HUES6 (cell line): ENCODE data around the gene ADRA2B.
"Not testable (repeated sequence)": the region's sequence is repeated elsewhere in the genome, so short reads cannot be mapped to it uniquely, and the experiment has no call there.

Experiments
- H3K27ac ChIP-seq: 2 replicates; pipeline ENCODE4 v1.7.0; 2013; ENCODE audit warnings: low read depth, mild to moderate bottlenecking, low read length, inconsistent platforms
- H3K27me3 ChIP-seq: 2 replicates; pipeline ENCODE4 v1.6.1; 2013; ENCODE audit warnings: low read length; ENCODE audit not compliant: control insufficient read depth, insufficient read depth
- H3K36me3 ChIP-seq: 2 replicates; pipeline ENCODE4 v1.6.1; 2013; ENCODE audit warnings: low read length; ENCODE audit not compliant: control insufficient read depth, insufficient read depth
- H3K4me1 ChIP-seq: 2 replicates; pipeline ENCODE4 v1.6.1; 2013; ENCODE audit warnings: low read length; ENCODE audit not compliant: control insufficient read depth, insufficient read depth
- H3K4me3 ChIP-seq: 2 replicates; pipeline ENCODE4 v1.5.1; 2013; ENCODE audit warnings: low read depth, low read length
- H3K9ac ChIP-seq: one replicate; pipeline ENCODE4 v1.6.1; 2013; ENCODE audit warnings: mild to moderate bottlenecking, low read length
- H3K9me3 ChIP-seq: 2 replicates; pipeline ENCODE4 v1.6.1; 2013; ENCODE audit warnings: low read depth, low read length; ENCODE audit not compliant: control insufficient read depth, insufficient read depth

ADRA2B gene

GRCh38 chr2:96081042-96081441 lies 35.3 kb downstream of the ADRA2B start:
- Histone ChIP-seq H3K9ac (no peak overlapping the region), H3K27ac (no peak overlapping the region), H3K4me3 (no peak overlapping the region), H3K36me3 (no peaks in the 10 kb centered on the region), H3K27me3 (no peaks in the 10 kb centered on the region; the same call in 1 of the 2 replicates), H3K9me3 (no peaks in the 10 kb centered on the region), H3K4me1 (no peaks in the 10 kb centered on the region)

GRCh38 chr2:96075199-96075771 lies 41.1 kb downstream of the ADRA2B start:
- Histone ChIP-seq H3K27me3 (no peaks in the 10 kb centered on the region; the same call in 1 of the 2 replicates), H3K36me3 (no peaks in the 10 kb centered on the region), H3K27ac (no peak overlapping the region), H3K4me3 (no peak overlapping the region), H3K9me3 (no peaks in the 10 kb centered on the region), H3K9ac (no peak overlapping the region), H3K4me1 (no peaks in the 10 kb centered on the region)

- Histone ChIP-seq H3K27ac (no peak overlapping the region), H3K9ac (no peak overlapping the region), H3K4me1 (no peaks in the 10 kb centered on the region), H3K4me3 (no peak overlapping the region), H3K27me3 (no peaks in the 10 kb centered on the region; the same call in 1 of the 2 replicates), H3K36me3 (no peaks in the 10 kb centered on the region), H3K9me3 (no peaks in the 10 kb centered on the region)
These were observed 42.2 kb downstream of the ADRA2B start for GRCh38 chr2:96074156-96074555.

- H3K27ac ChIP-seq = no peak overlapping the region
- no peak overlapping the region for H3K9ac ChIP-seq
- no peaks in the 10 kb centered on the region for H3K36me3 ChIP-seq
- no peaks in the 10 kb centered on the region for H3K4me1 ChIP-seq
- no peaks in the 10 kb centered on the region for H3K27me3 ChIP-seq
- H3K9me3 ChIP-seq = no peaks in the 10 kb centered on the region
- H3K4me3 ChIP-seq = no peak overlapping the region
These were observed 43.1 kb downstream of the ADRA2B start for GRCh38 chr2:96073170-96073775.

- no peaks in the 10 kb centered on the region for H3K4me1 ChIP-seq
- no peaks in the 10 kb centered on the region for H3K36me3 ChIP-seq
- H3K9ac ChIP-seq = no peak overlapping the region
- no peak overlapping the region for H3K4me3 ChIP-seq
- H3K27ac ChIP-seq = no peak overlapping the region
- H3K9me3 ChIP-seq = no peaks in the 10 kb centered on the region
- no peaks in the 10 kb centered on the region for H3K27me3 ChIP-seq
These were observed 43.6 kb downstream of the ADRA2B start for GRCh38 chr2:96072746-96073145.

GRCh38 chr2:96071977-96072491 lies 44.3 kb downstream of the ADRA2B start:
- not testable (repeated sequence) for H3K27ac ChIP-seq, H3K36me3 ChIP-seq, H3K27me3 ChIP-seq, H3K9ac ChIP-seq, H3K4me3 ChIP-seq, H3K4me1 ChIP-seq, H3K9me3 ChIP-seq

- H3K27me3 ChIP-seq, H3K36me3 ChIP-seq, H3K27ac ChIP-seq, H3K4me1 ChIP-seq, H3K9me3 ChIP-seq, H3K9ac ChIP-seq, H3K4me3 ChIP-seq: not testable (repeated sequence)
These were observed 45.0 kb downstream of the ADRA2B start for GRCh38 chr2:96071087-96071976.

GRCh38 chr2:96070351-96070750 lies 46.0 kb downstream of the ADRA2B start:
- H3K27me3 ChIP-seq, H3K9me3 ChIP-seq, H3K27ac ChIP-seq, H3K4me1 ChIP-seq, H3K4me3 ChIP-seq, H3K36me3 ChIP-seq, H3K9ac ChIP-seq: not testable (repeated sequence)

- H3K4me1 ChIP-seq, H3K9me3 ChIP-seq, H3K36me3 ChIP-seq, H3K27ac ChIP-seq, H3K27me3 ChIP-seq, H3K4me3 ChIP-seq, H3K9ac ChIP-seq: not testable (repeated sequence)
These were observed 46.5 kb downstream of the ADRA2B start for GRCh38 chr2:96069878-96070277.

- H3K4me3 ChIP-seq, H3K27ac ChIP-seq, H3K9ac ChIP-seq, H3K36me3 ChIP-seq, H3K27me3 ChIP-seq, H3K9me3 ChIP-seq, H3K4me1 ChIP-seq: not testable (repeated sequence)
These were observed 48.3 kb downstream of the ADRA2B start for GRCh38 chr2:96067902-96068581.
